GM19438 (cell line): ENCODE results near the gene MCAT.
A peak's percentile ranks its signal among the peaks of the same experiment; 100 is the strongest.
"Not testable (repeated sequence)": the region's sequence is repeated elsewhere in the genome, so short reads cannot be mapped to it uniquely, and the experiment has no call there.

Source experiments
- ATAC-seq: cut with Tn5 transposase; IDR thresholded peaks from one replicate; pipeline ENCODE4 v1.9.1; 2021; ENCODE audit warnings: low read depth; ENCODE audit not compliant: unreplicated experiment

Gene MCAT

DNA sequence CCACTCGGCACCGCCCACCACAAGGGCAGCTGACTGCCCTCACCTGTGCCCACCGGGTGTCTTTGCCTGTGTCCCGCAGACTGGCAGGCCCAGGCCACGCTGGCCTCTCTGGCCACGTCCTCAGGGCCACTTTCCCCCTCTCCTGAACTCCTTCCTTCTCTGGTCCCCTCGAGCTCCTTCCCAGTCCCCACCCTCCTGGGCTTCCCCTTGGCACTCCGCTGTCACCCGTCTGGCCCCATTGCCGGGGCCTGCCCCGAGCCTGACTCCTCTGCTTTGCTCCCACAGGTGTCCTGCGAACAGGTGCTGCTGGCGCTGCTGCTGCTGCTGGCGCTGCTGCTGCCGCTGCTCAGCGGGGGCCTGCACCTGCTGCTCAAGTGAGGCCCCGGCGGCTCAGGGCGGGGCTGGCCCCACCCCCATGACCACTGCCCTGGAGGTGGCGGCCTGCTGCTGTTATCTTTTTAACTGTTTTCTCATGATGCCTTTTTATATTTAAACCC is 14.2 kb downstream of the MCAT start:
- ATAC-seq: no peak

- ATAC-seq: no peak
Observed at GRCh38 chr22:43128116-43128515, 15.1 kb downstream of the MCAT start.

DNA sequence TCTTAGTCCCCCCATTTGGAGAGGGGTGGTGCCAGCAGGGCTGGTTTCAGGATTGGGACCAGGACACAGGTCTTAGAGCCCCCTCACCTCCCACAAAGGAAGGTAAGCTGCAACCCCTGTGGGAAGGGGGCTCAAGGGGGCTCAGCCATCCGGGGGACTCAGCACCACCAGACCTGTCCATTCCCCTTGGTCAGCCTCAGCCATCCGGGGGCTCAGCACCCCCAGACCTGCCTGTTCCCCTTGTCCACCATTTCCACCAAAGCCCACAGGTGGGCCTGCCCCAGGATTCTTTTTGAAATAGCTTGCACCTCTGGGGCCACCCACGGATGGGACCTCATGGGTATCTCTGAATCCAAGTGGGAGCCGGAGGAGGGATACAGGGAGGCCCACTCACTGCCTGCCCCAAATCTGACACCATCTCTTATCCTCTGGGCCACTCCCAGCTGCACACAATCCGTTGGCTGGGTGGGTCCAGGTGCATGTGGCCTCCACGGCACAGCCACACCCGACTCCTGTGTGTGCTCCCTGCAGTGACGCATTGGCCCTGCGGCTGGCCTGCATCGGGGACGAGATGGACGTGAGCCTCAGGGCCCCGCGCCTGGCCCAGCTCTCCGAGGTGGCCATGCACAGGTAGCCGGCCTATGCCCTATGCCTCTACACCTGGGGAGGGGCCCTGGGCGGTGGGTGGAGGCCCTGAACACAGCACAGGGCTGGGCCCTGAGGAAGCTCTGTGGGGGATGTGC is 15.9 kb downstream of the MCAT start:
- no peak for ATAC-seq

DNA sequence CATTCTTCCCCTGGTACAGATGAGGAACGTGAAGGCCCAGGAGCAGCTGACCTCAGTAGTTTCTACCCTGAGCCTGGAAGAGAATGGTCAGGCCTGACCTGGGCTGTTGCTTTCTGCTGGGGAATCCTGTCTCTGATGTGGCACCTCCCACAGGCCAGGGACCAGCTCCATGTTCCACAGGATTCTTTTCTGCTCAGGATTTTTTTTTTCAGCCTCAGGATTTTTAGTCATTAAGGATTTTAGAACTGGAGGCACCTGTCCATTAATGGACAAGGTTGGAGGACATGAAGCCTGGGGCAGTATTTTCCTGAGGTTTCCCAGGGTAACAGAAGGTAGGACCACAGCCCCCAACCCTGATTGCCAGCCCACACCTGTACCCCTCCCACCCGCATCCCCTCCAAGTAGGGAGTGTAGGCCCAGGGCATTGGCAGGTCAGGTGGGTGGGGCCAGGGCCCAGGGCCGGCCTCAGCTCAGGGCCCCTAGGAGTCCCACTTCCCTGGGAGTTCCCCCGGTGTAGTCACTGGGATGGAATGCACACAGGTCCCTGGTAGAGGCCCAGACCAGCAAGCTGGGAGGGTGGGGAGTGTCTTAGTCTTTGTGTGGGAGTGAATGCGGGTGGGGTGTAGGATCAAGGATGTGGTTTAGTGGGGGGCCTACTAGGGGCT is 16.6 kb downstream of the MCAT start:
- ATAC-seq: no peak

- peak; percentile 57 for ATAC-seq
Observed at GRCh38 chr22:43118953-43119458, 24.2 kb downstream of the MCAT start.

DNA sequence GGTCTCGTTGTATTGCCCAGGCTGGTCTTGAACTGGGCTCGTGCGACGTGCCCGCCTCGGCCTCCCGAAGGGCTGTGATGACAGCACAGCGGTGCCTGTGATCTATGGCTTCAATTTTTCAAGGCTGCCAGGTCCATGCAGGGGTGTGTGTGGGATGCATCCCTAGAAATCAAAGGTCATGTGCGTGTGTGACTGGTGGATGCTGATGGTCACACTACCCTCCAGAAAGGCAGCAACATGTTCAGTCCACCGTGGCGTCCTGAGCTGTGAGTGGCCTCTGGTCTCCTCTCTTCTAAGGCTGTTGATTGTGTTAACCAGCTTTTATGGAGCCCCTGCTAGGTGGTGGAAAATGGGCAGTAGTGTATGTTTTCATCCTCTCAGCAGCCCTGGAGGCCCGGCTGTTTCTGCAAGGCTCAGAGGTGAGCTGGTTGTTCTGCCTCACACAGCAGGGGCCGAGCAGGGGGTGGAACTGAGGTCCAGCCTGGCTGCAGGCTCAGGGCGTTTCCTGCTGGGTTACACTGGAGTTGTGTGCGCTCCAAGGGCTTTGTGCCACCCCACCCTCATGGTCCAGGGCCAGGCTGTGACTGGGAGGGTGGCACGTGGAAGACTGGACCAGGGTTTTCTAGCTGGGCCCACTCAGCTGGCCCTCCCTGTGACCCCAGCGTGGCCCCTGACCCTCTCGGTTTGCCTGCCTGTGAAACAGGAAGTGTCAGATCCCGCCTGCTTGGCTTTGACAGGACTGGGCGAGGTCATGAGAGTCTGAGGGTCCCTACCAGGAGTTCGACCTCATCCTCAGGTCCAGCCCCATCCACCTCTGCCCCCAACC is 25.0 kb downstream of the MCAT start:
- ATAC-seq: no peak

- no peak for ATAC-seq
Observed at GRCh38 chr22:43116932-43117331, 26.3 kb downstream of the MCAT start.

- ATAC-seq: no peak
Observed at GRCh38 chr22:43114958-43115357, 28.2 kb downstream of the MCAT start.

- no peak for ATAC-seq
Observed at GRCh38 chr22:43113526-43114251, 29.5 kb downstream of the MCAT start.

DNA sequence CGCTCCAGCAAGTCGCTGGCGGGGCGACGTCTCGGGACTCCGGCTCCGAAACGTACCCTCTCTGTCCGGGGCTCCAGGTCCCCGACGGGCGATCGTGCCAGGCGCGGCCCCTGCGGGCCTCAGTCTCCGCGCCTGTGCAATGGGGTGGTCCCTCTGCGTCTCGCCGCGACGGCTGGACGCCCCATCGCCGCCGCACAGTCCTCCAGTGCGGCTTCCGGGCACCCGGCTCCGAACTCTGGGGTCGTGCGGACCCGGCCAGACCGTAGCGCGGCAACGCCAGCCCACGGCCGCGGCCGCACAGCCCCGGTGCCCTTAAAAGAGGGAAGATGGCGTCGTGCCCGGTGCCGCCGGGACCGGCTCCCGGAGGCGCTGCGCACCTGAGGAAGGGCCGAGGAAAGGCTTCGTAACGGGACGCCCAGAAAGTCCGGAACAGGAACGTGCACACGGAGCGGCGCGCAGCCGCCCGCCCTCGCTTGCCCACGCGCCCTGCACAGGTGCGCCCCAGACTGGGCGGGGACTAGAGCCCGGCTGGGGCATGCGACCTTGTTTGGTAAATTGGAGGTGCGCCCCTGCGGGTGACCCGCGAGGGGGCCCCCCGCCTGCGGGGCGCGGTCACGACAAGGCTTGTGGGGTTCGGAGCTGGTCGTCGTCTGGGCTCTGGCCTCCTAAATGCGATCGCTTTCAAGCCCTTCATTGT is 32.1 kb downstream of the MCAT start:
- no peak for ATAC-seq

- ATAC-seq: no peak
Observed at GRCh38 chr22:43110444-43110926, 32.7 kb downstream of the MCAT start, which contains the start of gene BIK. BIK (plus strand) TSS chr22:43110750; CDS start chr22:43124023, 13,273 bp downstream.

GRCh38 chr22:43109921-43110443 is 33.2 kb downstream of the MCAT start:
- no peak for ATAC-seq

GRCh38 chr22:43109511-43109910 is 33.7 kb downstream of the MCAT start:
- ATAC-seq: no peak

DNA sequence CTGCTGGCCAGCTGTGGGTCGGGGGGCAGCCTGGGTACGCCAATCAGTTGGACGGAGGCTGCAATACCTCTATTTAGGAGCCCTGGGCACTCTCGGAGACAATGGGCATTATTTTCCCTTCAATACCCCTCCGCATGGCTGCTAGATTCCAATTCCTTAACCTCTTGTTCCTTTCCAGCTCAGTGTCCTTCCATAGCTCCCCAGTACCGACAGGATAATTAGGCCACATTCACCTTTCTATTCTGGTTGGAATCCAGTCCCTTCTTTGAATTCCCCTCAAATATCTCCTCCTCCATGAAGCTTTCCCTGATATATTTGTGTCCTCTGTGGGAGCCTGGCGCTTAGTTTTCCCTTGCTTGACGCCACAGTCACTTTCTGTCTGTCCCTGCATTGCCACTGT is 36.9 kb downstream of the MCAT start:
- ATAC-seq: no peak

DNA sequence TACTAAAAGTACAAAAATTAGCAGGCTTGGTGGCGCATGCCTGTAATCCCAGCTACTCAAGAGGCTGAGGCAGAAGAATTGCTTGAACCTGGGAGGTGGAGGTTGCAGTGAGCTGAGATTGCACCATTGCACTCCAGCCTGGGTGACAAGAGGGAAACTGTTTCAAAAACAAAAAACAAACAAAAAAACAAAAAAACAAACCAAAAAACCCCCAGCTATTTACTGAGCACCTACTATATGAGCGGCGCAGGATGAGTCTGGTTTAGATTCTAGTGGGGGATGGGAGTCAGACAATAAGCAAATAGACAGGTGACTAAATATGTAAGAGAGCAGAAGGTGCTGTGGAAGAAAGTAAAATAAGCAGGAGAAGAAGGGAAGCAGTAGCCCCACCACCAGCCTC is 38.2 kb downstream of the MCAT start:
- not testable (repeated sequence) for ATAC-seq

GRCh38 chr22:43104056-43104625 is 39.1 kb downstream of the MCAT start:
- not testable (repeated sequence) for ATAC-seq

DNA sequence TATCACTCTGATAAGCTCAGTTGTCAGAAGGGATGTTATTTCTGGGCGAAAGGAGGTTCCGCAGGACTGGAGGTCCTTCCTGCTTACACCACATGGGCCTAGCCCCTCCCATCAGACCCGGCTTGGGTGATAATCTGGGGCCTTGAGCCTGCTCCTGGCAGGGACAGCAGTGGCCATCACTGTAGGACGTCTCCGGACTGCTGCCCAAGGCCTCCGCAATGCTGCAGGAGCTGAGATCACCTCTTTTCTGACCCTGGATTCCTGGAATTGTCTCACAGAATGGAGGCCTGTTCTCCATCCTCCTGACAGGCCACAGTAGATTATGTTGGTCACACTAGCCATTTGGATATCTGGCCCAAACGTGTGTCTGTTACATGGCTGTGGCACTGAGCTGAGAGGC is 41.9 kb downstream of the MCAT start:
- ATAC-seq: no peak

GRCh38 chr22:43100225-43100624 is 43.0 kb downstream of the MCAT start:
- ATAC-seq: no peak

DNA sequence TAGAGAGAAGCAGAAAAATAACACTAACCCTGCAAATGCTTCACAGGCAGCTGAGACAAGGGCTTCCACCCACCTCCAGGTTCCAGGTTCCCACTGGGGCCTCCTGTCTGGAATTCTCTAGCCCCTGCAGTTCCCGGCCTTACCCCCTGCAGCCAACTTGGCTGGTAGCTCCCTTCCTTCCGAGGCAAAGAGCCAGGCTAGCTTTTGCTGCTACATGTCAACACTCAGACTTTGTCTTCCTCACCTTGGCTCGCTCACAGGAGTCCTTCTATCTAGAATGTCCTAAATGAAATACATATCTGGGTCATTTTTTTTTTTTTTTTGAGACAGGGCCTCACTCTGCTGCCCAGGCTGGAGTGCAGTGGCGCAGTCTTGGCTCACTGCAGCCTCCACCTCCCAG is 44.1 kb downstream of the MCAT start:
- no peak for ATAC-seq
